HG03060 (cell line): ENCODE data around the gene TOMM40.
"Not testable (repeated sequence)": the region's sequence is repeated elsewhere in the genome, so short reads cannot be mapped to it uniquely, and the experiment has no call there.

ENCODE experiments used
- ATAC-seq: cut with Tn5 transposase; IDR thresholded peaks from one replicate; pipeline ENCODE4 v1.9.1; 2021; ENCODE audit warnings: low read depth, moderate number of reproducible peaks; ENCODE audit not compliant: unreplicated experiment

TOMM40 gene

DNA sequence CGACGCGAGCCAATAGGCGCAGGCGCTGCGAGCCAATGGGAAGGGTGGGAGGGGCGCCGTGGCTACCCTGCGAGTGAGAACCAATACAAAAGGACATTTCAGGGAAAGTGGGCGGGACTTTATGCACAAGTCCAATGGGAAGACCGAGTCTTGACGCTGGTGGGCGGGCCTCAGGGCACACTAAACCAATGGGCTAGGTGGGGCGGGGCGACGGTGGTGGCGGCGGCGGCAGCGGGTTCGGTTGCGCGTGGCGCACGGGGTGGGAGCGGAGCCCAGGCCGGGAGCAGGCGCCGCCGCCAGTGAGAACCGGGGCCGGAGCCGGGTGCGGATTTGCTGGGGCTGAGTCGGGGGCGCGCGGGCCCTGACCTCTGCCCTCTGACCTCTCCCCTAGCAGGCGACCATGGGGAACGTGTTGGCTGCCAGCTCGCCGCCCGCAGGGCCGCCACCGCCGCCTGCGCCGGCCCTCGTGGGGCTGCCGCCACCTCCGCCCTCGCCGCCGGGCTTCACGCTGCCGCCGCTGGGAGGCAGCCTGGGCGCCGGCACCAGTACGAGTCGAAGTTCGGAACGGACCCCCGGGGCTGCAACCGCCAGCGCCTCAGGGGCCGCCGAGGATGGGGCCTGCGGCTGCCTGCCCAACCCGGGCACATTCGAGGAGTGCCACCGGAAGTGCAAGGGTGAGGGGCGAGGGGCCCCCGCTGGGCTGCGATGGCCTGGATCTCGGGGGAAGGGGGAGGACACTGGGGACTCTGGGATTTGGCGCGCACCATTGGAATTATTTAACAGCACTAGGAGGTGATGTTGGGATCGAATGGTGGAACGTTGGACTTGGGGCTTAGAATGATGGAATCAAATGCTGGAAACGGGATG is at the start of gene TOMM40:
Gene TOMM40, plus strand, starts transcription at position 239 of the 867 bp plus-strand sequence. Its CDS starts 162 bp downstream, at position 401.
- no peak for ATAC-seq

DNA sequence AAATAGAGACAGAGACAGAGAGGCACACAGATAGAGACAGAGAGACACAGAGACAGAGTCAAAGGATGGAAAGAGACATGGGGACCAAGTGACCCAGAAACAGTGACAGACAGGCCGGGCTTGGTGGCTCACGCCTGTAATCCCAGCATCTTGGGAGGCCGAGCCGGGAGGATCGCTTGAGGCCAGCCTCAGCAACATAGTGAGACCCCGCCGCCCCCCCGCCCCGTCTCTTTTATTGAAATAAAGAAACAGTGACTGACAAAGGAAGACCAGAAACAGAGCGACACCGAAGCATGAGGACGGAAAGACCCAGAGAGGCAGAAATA is 45.8 kb upstream of the TOMM40 start:
- ATAC-seq = no peak

DNA sequence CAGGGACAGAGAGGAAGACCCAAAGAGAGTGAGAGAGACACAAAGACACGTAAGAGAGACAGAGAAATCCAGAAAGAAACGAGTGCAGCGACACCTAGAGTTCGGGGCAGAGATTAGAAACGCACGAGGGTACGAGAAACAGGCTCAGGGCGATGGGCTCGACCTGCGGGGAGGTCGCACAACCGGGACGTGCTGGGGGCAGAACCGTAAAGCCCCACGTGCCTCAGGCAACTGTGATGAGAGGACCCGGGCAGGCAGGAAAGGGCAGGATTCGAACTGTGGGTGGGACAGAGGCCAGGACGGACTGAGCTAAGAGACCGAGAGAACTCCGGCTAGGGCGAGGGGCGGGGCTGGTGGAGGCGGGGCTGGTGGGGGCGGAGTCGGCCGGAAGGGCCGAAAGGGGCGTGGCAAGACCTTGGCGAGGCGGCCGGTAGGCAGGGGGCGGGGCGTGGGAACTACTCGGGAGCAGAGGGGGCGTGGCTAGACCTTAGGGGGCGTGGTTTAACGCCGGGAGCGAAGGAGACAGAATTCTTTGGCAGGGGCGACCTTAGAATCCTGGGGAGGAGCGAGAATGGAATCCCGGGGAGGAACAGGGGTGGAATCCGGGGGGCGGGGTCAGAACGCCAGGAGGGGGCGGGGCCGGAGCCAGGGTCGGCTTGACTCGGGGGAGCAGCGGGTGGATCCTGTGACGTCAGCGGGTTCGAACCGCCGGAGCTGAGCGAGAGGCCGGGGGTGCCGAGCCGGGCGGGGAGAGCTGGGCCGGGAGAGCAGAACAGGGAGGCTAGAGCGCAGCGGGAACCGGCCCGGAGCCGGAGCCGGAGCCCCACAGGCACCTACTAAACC is 45.2 kb upstream of the TOMM40 start, which contains the start of gene NECTIN2:
Gene NECTIN2, plus strand, starts transcription at position 686 of the 843 bp plus-strand sequence. CDS start 229 bp downstream, outside the sequence.
- ATAC-seq = no peak

DNA sequence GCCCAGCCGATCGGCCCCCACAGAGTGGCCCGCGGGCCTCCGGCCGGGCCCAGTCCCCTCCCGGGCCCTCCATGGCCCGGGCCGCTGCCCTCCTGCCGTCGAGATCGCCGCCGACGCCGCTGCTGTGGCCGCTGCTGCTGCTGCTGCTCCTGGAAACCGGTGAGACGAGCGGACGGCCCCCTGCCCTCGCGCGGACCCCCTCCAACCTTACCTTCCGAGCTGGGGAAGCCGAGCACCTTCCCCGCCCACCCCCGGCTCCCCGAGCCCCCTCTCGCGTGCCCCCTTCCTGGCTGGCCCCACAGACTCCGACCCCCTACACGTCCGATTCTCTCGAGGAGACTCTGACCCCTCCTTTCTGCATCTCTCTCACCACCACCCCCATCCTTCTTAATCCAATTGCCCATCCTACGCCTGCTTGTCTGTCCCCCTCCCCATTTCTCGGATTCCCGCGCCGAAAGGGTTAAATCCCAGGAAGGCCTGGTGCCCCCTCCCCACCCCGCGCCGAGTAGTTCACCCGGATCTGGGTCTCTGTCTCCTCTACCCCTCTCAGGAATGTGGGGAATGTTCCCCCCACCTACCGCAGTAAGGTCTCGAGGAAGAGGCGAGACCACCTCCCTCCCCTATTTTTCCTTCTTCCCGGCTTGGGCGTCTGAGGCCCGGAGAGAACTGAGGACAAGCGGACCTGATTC is 44.5 kb upstream of the TOMM40 start:
- no peak for ATAC-seq

DNA sequence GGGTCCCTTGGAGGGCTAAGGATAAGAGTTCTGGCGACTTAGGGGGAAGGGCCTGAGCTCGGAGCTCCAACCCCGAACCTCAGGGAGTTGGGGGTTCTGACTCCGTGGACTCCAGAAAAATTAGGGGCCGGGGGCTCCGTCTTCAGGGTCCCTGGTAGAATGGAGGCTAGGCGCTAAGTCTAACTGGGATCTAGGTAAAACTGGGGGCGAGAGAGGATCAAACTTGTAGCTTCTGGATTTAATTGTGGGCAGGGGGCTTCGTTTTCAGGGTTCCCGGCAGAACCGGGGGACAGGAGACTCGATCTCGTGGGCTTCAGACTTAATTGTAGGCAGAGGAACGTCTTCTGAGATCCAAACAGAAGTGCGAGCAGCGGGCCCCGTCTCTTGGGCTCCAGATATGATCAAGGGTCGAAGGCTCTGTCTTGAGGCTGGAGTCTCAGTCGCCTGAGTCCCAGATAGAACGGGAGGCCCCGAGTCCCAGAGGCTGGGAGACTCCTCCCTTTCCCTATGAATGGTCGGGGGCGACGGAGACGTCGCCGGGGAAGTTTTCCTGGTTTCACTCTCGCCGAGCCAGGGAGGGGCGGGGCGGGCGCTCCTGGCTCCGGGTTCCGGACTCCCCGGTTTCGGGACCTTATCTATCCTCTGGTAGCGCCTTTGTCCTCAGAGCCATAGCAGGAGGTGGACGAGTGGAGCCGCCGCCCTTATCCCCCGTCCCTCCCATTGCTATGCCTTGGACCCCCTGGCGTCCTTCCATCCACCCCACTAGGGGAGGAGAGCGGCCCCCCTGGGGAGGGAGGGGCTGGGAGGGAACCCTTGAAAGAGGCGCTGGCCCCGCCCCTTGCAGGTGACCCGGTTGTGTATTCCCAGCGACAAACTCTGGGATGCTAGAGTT is 43.7 kb upstream of the TOMM40 start:
- ATAC-seq = no peak

DNA sequence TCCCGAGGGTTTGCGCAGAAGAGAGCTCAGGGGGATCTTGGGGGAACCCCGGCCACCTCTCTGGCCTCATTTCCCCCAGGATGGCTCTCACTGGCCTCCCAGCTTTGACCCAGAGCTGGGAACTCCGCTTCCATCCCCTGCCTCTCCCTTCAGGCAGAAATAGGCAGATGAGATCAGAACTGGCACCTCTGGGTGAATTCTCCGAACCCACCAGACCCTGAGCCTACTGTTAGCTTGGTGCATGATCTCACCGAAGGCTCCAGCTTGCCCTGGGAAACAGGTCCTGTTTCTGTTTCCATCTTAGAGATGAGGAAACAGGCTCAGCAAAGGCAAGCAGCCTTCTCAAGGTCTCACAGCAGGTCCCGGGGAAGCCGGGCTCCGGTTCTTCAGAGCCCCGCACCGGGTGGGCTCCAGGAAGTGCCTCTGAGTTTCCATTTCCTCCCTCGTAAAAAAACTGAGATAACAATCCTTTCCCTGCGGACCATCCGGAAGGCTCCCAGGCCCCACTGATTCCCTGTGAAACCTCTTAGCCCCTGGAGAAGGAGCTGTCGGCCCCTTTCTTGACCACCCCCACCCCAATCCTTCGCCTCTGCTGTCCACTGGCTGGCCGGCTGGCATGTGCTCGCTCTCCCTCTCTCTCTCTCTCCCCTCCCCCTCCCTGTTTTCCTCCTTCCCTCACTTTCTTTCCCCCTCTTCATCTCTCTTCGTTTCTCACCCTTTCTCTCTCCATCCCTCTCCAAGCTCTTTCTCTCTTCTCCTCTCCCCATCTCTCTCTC is 42.8 kb upstream of the TOMM40 start:
- ATAC-seq = no peak

DNA sequence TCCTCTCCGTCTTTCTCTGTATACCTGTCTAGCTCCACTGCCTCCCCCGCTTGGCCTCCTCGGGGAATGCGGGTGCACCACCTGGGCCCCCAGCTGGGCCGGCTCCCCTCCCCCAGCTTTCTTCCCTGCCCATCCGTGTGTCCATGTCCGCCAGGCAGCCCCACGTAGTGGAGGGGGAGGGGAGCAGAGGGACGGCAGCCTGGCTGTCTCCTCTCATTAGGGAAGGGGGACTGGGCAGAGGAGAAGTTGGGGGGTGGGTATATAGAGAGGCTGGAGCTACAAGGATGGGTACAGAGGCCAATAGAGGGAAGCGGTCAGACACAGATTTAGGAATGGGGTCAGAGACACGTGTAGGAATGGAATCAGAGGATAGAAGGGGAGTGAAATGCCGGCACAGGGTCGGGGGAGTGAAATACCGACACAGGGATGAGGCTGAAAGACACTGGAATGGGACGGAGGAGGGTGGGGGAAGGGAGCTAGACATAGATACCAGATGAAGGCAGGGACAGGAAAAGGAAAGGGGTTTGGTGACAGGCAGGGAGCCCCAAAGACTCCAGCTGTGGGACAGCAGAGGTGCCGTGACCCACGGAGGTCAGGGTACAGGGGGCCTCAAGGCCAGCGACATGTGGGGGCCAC is 42.1 kb upstream of the TOMM40 start:
- ATAC-seq = no peak

DNA sequence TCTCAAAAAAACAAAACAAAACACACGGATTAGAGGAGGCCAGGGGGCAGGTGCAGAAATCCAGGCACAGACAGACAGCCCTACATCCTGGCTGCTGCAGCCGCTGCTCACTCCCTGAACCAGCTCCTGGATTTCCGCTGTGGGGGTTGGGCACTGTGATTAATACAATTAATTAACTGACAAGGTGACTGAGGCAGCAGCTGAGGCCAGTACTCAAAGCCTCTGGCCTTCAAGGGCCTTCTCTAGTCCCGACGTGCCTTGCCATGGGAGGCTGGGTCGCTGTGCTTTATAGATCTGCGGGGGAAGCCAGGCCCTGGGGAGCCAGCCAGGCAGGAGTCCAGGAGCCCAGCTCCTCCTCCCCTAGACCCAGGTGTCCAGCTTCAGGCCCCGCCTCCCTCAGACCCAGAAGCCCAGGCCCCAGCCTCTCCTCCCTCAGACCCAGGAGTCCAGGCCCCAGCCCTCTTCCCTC is 40.4 kb upstream of the TOMM40 start:
- ATAC-seq = no peak

DNA sequence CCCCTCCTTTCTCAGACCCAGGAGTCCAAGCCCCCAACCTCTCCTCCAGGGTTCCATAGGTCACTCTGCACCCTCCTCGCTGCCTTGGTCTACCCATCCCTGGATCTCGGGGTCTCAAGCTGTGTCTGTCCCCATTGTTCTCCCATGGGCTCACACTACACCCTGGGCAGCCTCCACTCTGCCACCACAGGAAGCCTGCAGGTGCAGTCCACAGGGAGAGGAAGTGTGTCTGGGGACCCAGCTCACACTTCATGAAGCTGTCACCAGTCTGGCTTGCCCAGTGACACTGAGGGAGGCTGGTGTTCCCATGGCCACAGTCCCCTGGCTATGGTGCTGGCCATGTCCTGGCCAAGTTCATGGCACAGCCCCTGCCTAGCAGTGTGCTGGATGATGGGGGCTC is 39.6 kb upstream of the TOMM40 start:
- ATAC-seq = no peak

DNA sequence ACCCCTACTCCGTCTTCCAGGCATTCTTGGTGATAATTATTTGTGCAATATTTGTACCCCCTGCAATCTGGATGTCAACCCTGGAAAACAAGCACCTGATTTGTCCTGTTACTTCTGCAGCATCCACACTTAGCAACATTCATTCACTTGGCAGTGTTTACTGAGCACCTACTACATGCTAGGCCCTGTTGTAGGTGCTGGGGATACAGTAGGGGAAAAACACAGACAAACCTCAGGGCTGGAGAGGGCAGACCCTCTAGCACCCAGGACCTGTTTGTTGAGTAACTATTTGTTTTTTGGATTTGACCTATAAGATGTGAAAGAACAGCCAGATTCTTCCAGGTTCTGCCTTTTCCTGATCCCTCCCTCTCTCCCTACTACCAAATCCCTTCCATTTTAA is 35.4 kb upstream of the TOMM40 start:
- ATAC-seq = no peak

DNA sequence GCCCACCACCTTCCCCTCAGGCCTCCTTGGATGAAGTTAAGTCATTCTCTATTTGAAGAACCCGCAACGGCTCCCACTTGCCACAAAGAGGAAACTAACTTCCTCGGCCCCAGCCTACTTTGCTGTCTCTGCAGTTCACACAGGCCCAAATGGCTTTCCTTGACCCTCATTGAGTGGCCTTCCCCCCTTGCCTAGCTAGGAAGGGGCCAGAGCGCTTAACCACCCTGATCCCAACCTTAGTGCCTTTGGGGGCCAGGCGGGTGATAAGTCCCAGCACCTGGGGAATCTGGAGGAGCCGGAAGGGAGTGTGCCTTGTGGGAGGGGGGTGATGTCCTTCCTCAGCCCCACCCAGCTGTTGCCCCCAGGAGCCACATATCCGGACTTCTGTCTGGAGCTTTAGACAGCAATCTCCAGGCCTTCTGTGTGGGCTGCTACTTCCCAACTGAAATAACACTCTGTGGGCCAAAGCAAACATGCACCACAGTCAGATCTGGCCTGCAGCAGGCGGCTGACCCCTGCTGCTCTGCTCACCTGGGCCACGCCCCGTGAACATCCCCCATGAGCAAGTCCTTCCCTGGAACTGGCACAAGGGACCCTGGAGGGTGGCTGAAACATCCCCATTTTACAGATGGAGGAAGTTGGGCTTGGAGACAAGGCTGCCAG is 34.5 kb upstream of the TOMM40 start:
- no peak for ATAC-seq

DNA sequence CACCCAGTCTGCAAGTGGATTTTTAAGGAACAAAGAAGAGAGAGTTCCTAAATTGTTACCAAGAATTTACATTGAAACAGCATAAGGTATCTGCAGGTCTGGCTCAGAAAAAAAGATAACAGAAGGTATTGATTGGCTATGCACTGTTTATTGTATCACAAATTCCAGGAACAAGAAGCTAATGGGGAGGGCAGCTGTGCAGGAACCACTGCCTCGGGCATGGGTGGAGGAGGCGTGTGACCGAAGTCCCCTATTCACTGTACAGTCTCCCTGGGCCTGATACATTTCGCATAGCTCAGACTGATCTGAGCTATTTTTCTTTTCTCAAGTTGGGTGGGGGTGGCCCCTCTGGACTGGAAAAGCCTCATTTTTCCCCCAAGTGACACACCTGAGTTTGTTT is 33.2 kb upstream of the TOMM40 start:
- no peak for ATAC-seq

DNA sequence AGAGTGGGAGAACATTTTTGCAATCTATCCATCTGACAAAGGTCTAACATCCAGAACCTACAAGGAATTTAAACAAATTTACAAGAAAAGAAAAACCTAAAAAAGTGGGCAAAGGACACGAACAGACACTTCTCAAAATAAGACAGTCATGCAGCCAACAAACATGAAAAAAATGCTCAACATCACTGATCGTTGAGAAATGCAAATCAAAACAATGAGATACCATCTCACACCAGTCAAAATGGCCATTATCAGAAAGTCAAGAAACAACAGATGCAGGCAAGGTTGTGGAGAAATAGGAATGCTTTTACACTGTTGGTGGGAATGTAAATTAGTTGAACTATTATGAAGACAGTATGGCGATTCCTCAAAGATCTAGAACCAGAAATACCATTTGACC is 29.5 kb upstream of the TOMM40 start:
- ATAC-seq = not testable (repeated sequence)

DNA sequence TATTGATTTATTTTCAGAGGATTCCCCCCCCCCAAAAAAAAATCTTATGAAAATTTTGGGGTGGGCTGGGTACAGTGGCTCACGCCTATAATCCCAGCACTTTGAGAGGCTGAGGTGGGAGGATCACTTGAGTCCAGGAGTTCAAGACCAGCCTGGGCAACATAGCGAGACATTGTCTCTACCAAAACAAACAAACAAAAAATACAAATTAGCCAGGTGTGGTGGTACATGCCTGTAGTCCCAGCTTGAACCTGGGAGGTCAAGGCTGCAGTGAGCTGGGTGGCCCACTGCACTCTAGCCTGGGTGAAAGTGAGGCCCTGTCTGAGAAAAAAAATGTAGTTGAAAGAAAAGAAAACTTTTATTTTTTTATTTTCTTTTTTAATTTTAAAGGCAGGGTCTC is 27.1 kb upstream of the TOMM40 start:
- ATAC-seq = no peak

DNA sequence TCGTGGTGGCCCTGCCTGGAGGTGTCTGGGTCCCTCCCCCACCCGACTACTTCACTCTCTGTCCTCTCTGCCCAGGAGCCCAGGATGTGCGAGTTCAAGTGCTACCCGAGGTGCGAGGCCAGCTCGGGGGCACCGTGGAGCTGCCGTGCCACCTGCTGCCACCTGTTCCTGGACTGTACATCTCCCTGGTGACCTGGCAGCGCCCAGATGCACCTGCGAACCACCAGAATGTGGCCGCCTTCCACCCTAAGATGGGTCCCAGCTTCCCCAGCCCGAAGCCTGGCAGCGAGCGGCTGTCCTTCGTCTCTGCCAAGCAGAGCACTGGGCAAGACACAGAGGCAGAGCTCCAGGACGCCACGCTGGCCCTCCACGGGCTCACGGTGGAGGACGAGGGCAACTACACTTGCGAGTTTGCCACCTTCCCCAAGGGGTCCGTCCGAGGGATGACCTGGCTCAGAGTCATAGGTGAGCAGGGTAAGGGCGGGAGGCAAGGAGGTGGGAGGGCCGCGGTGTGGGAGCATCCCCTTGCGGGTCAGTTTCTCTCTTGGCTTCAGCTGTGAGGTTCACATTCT is 25.8 kb upstream of the TOMM40 start:
- ATAC-seq = no peak

DNA sequence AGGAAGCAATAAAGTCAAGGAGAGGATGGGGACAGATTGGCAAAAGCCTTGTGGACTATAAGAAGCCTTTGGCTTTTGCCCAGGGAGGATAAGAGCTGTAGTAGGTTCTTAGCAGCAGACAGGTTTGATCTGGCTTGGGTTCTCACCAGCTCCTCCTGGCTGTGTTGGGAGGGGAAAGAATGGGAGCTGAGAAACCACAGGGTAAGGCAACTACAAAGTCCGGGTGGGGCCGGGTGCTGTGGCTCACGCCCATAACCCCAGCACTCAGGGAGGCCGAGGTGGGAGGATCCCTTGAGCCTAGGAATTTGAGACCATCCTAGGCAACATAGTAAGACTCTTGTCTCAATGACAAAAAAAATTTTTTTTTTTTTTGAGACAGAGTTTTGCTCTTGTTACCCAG is 24.4 kb upstream of the TOMM40 start:
- ATAC-seq = no peak

DNA sequence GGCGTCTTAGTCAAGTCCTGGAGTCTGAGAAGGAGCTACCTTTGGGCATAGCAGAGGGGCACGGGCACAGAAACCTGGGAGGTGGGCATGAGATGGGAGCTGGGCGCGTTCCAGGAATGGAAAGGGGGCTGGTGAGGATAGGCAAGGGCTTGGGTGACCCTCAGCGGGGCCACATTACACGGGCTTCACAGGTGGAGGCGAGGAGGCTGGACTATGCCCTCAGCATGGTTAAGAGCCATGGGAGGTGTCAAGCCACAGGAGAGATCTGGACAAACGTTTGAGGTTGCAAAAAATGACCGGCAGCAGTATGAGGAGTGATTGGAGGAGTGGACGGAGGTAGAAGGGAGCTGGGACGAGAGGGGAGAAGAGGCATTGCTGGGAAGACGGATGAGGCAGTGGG is 23.5 kb upstream of the TOMM40 start:
- no peak for ATAC-seq
